Mesothelial cell of epicardium (in vitro differentiated cells): ENCODE data around the gene CDC42BPG. TPM values are rescaled to one million over a fixed set of nuclear protein-coding genes. Genes with fewer than 3 reads are reported as not detected.
A peak's percentile ranks its signal among the peaks of the same experiment; 100 is the strongest.

Experiments used
- DNase-seq, 2 experiments: peaks; one replicate each; pipeline ENCODE4 v3.0.0; 2021; ENCODE audit warnings: low spot score in 2 of 2; ENCODE audit not compliant: unreplicated experiment in 2 of 2
- H3K27ac Mint-ChIP-seq: 2 replicates; pipeline ENCODE4 v1.8.0; 2021; ENCODE audit warnings: mixed read lengths
- H3K27me3 Mint-ChIP-seq: 2 replicates; pipeline ENCODE4 v1.8.0; 2021; ENCODE audit warnings: low read depth, mixed read lengths
- H3K36me3 Mint-ChIP-seq: 2 replicates; pipeline ENCODE4 v1.8.0; 2021; ENCODE audit warnings: mixed read lengths
- H3K4me1 Mint-ChIP-seq: 2 replicates; pipeline ENCODE4 v1.8.0; 2021; ENCODE audit warnings: mixed read lengths
- H3K4me3 Mint-ChIP-seq: 2 replicates; pipeline ENCODE4 v1.8.0; 2021; ENCODE audit warnings: mild to moderate bottlenecking, moderate library complexity, mixed read lengths
- H3K9me3 Mint-ChIP-seq: 2 replicates; pipeline ENCODE4 v1.8.0; 2021; ENCODE audit warnings: mixed read lengths
- CTCF ChIP-seq: fragments of 200-600 bp; sonication (generic); IDR thresholded peaks from one replicate; pipeline ENCODE4 v1.5.0; 2021; ENCODE audit warnings: antibody characterized with exemption; ENCODE audit not compliant: unreplicated experiment
- total RNA-seq: library from RNA; stranded (reverse); gene quantifications from 3 replicates; pipeline ENCODE4 v1.2.1, GENCODE V29; 2021

CDC42BPG gene
- total RNA-seq, 1 donor from 2014 or later: 30.1 TPM

DNA sequence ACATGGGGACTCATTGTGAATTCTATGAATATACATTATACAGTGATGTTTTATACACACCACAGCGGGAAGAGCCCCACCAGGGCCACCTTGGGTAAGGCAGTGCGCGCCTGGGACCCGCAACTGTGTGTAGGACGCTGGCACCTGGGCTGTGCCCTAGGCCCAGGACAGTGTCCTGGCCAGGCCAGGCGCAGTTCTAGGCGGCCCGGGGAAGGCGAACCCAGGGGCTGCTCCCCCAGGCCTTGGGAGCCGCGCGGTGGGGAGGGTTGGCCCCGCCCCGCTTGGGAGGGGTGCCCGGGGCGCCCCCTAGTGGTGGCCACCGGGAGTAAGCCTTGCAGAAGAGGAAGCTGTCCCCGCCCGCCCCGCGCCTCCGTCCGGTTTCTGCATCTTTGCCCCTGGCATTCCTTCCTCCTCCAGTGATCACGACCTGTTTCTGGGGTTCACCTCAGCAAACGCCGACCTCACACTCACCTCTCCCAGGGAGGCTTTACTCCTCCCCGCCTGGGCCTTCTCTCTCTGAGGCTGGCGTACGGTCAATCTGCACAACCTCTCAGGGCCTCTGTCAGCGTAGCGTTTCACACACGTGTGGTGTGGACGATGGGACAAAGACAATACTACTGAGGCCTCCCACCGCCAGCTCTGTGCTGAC lies 43.4 kb upstream of the CDC42BPG start:
- Mint-ChIP-seq H3K27me3 (no peaks in the 10 kb centered on the region), H3K27ac (peak overlapping the region; percentile 81), H3K9me3 (no peaks in the 10 kb centered on the region), H3K36me3 (no peaks in the 10 kb centered on the region), H3K4me1 (peaks cover 21% of the 10 kb centered on the region), H3K4me3 (peak overlapping the region; percentile 67)
- DNase-seq: peak; percentile 75 to 90
- TF ChIP-seq CTCF: peak; percentile 99

- no peaks in the 10 kb centered on the region for H3K36me3 Mint-ChIP-seq
These were observed 42.8 kb upstream of the CDC42BPG start for GRCh38 chr11:64887234-64887756.

DNA sequence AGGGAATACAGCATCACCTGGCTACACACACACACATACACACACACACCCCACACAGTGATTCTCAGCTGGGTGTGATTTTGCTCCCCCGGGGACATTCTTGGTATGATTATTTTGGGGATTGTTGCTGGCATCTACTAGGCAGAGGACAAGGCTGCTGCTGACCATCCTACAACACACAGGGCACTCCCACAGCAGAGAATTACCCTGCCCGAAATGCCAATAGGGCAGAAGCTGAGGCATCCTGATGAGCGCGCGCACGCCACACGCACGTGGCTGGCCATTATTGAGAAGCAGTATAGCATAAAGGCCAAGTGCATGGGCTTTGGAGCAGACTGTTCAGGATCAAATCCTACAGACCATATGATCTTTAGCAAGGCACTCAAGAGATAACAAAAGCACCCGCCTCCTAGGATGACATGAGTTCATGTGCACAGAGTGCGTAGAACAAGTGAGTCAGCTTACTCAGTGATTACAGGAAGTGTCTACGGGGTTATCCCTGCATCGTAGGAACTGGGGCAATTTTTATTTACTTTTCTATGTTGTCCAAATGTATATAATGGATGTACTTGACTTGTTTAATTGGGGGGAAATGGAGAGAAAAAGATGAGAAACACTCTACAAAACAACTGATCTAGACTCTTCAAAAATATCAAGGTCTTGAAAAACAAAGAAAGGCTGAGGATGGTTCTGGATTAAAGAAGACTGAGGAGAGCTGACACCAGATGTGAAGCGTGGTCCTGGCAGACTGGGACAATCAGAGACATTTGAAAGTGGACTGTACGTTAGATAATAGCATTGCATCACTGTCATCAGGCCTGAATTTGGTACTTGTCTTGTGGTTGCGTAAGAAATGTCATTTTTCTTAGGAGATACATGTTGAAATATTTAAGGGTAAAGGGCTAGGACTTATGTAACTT lies 41.2 kb upstream of the CDC42BPG start:
- no peaks in the 10 kb centered on the region for H3K36me3 Mint-ChIP-seq

More at GRCh38 chr11:64887234-64887756, 42.8 kb upstream of the CDC42BPG start:
- Mint-ChIP-seq H3K4me3 (peak overlapping the region; percentile 17), H3K27me3 (no peaks in the 10 kb centered on the region), H3K9me3 (no peaks in the 10 kb centered on the region), H3K27ac (peak overlapping the region; percentile 40), H3K4me1 (peaks cover 21% of the 10 kb centered on the region)
- no peak for TF ChIP-seq CTCF
- no peak for DNase-seq

DNA sequence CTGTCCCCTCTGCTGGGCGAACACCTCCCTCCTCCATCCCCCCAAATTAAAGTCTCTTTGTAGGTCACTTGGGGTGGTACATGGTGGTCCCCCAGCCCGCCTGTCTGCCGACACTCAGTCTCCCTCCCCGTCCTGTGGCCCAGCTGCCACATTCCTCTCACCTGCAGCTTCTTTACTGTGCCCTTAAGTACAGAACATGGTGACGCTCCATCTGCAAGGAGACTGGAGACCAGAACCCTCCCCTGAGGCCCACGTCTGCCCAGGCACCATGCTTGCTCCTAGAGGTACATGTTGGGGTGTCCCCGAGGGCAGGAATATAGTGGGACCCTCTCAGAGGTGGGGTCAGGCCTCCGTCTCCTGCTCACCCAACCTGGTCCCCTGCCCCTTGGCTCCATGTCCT lies 39.6 kb upstream of the CDC42BPG start:
- H3K27me3 Mint-ChIP-seq: no peaks in the 10 kb centered on the region
- no peaks in the 10 kb centered on the region for H3K9me3 Mint-ChIP-seq
- H3K36me3 Mint-ChIP-seq: no peaks in the 10 kb centered on the region
- peaks cover 46% of the 10 kb centered on the region for H3K4me1 Mint-ChIP-seq
- H3K27ac Mint-ChIP-seq: no peak overlapping the region
- no peak overlapping the region for H3K4me3 Mint-ChIP-seq
- TF ChIP-seq CTCF: no peak
- no peak for DNase-seq

More for the DNA sequence above, 41.2 kb upstream of the CDC42BPG start:
- H3K9me3 Mint-ChIP-seq: no peaks in the 10 kb centered on the region
- H3K27ac Mint-ChIP-seq: peak overlapping the region; percentile 22
- H3K4me1 Mint-ChIP-seq: peaks cover 33% of the 10 kb centered on the region
- H3K27me3 Mint-ChIP-seq: no peaks in the 10 kb centered on the region
- H3K4me3 Mint-ChIP-seq: no peak overlapping the region
- no peak for DNase-seq
- TF ChIP-seq CTCF: no peak

GRCh38 chr11:64883575-64883974 lies 39.1 kb upstream of the CDC42BPG start:
- no peak for DNase-seq
- Mint-ChIP-seq H3K4me1 (peaks cover 45% of the 10 kb centered on the region), H3K4me3 (no peak overlapping the region), H3K36me3 (no peaks in the 10 kb centered on the region), H3K27me3 (no peaks in the 10 kb centered on the region), H3K9me3 (no peaks in the 10 kb centered on the region), H3K27ac (no peak overlapping the region)
- TF ChIP-seq CTCF: no peak
